ENCODE measurements around the gene SMAP1.

The SMAP1 gene

DNA sequence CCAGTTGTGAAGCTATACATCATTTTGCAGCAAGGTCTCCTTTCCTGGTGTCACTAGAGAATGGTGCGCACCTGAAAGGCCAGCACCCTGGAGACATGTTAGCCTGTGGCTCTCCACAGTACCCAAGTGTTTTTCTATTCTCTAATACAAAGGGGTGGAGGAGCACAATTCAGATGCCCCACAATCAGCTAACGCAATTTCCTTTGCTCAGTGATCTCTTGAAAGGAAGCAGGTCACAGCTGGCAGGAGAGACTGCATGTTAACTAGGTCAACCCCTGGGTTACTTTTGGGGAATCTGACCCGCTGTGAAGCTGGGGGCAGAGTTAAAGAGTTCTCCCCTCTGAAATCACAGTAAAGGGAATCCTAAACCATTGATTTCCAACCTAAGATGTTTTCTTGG, 196.7 kb downstream of the SMAP1 start:
- H3K27ac ChIP-seq (ENCODE audit: low read depth, low read length): peak overlapping the region; percentile 9; the same call in 1 of the 2 replicates
- H3K4me3 ChIP-seq (ENCODE audit: low read depth, low read length): no peak overlapping the region
- H3K9ac ChIP-seq (ENCODE audit: low read length): no peak overlapping the region
- H3K27me3 ChIP-seq (ENCODE audit: control insufficient read depth, insufficient read depth, low read length): no peaks in the 10 kb centered on the region
- H3K36me3 ChIP-seq (ENCODE audit: control insufficient read depth, insufficient read depth, low read length): peaks cover 12% of the 10 kb centered on the region; the same call in 1 of the 2 replicates
- H3K9me3 ChIP-seq (ENCODE audit: control insufficient read depth, insufficient read depth, low read depth, low read length): no peaks in the 10 kb centered on the region
- H3K4me1 ChIP-seq (ENCODE audit: control insufficient read depth, insufficient read depth, low read length): peaks cover 9% of the 10 kb centered on the region

DNA sequence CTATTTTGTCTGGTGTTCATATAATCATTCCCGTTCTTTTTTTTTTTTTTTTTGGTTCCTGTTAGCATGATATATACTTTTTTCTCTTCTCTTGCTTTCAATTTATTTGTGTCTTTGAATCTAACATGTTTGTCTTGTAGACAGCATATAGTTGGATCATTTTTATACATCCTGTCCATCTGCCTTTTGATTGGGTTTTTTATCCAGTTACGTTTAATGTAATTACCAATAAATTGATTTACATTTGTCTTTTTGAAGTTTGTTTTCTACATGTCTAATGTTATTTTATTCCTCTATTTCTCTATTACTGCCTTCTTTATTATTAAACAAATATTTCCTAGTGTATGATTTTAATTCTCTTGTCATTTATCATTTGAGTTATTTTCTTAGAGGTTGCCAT, 204.8 kb downstream of the SMAP1 start:
- H3K4me1 ChIP-seq (ENCODE audit: control insufficient read depth, insufficient read depth, low read length): peaks cover 6% of the 10 kb centered on the region; the same call in 1 of the 2 replicates
- H3K9ac ChIP-seq (ENCODE audit: low read length): no peak overlapping the region
- no peaks in the 10 kb centered on the region for H3K36me3 ChIP-seq (ENCODE audit: control insufficient read depth, insufficient read depth, low read length)
- H3K27ac ChIP-seq (ENCODE audit: low read depth, low read length): no peak overlapping the region
- H3K4me3 ChIP-seq (ENCODE audit: low read depth, low read length): no peak overlapping the region
- no peaks in the 10 kb centered on the region for H3K27me3 ChIP-seq (ENCODE audit: control insufficient read depth, insufficient read depth, low read length)
- peaks cover 21% of the 10 kb centered on the region for H3K9me3 ChIP-seq (ENCODE audit: control insufficient read depth, insufficient read depth, low read depth, low read length)

GRCh38 chr6:70874181-70874913, 206.7 kb downstream of the SMAP1 start:
- no peaks in the 10 kb centered on the region for H3K27me3 ChIP-seq (ENCODE audit: control insufficient read depth, insufficient read depth, low read length)
- no peak overlapping the region for H3K4me3 ChIP-seq (ENCODE audit: low read depth, low read length)
- H3K9me3 ChIP-seq (ENCODE audit: control insufficient read depth, insufficient read depth, low read depth, low read length): peaks cover 21% of the 10 kb centered on the region
- no peak overlapping the region for H3K27ac ChIP-seq (ENCODE audit: low read depth, low read length)
- H3K9ac ChIP-seq (ENCODE audit: low read length): no peak overlapping the region
- H3K4me1 ChIP-seq (ENCODE audit: control insufficient read depth, insufficient read depth, low read length): peaks cover 6% of the 10 kb centered on the region; the same call in 1 of the 2 replicates
- H3K36me3 ChIP-seq (ENCODE audit: control insufficient read depth, insufficient read depth, low read length): no peaks in the 10 kb centered on the region

DNA sequence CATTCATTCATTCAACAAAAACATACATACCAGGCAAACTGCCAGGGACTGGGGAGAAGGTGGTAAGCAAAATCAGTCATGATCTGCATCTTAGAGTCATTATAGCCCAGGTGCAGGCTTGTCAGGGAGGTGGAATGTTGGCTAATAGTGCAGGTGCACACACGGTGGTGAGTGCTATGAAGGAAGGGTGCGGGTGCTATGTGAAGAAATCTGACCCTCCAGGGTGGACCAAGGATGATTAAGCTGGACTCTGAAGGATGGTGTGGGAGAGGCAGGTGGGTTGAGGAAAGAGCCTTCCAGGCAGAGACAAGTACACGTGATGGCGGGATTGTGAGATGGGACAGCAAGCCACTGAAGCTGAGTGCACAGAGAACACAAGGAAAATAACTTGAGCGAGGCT, 211.8 kb downstream of the SMAP1 start:
- Histone ChIP-seq H3K9ac (ENCODE audit: low read length) (no peak overlapping the region), H3K27me3 (ENCODE audit: control insufficient read depth, insufficient read depth, low read length) (no peaks in the 10 kb centered on the region), H3K4me1 (ENCODE audit: control insufficient read depth, insufficient read depth, low read length) (peaks cover 4% of the 10 kb centered on the region), H3K9me3 (ENCODE audit: control insufficient read depth, insufficient read depth, low read depth, low read length) (no peaks in the 10 kb centered on the region; the same call in 1 of the 2 replicates), H3K27ac (ENCODE audit: low read depth, low read length) (no peak overlapping the region), H3K36me3 (ENCODE audit: control insufficient read depth, insufficient read depth, low read length) (no peaks in the 10 kb centered on the region), H3K4me3 (ENCODE audit: low read depth, low read length) (no peak overlapping the region)

DNA sequence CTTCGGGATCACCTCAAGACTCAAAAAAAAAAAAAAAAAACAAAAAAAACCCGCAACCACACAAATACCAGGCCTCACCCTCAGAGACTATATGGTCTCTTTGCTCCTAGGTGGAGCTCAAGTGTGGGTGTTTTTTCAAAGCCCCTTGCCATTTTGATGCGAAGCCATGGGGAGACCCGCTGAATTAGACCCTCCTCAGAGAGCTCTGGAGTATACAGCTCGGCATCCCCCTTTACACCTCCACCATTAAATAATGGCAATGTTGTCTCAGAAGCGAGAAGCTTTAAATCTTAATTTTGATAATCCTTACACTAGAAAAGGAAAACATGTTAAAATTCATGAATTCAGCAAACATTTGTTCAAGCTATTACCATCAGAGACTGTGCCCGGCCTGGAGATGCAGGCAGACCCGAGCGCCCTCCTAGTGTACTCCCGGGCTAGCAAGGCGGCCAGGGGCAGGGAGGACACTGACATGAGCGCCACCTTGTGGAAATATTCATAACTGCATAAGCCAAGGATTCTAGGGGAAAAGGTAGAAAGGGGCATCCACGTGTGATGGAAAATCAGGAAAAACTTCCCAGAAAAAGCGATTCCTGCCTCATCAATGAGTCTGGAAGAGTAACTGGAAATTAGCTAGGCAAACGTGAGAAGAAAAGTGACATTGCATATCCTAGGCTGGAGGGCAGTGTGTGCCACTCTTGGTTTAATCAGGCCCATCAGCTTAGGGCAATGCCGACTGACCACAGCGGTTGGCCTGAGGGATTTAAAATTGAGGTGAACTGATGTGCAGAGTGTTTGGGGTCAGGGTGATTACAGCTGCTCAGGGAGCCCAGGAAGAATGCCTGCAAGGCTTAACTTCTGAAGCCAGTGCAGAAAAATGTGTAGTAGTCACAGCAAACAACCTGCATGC, 216.6 kb downstream of the SMAP1 start:
- Histone ChIP-seq H3K27ac (ENCODE audit: low read depth, low read length) (no peak overlapping the region), H3K9ac (ENCODE audit: low read length) (no peak overlapping the region), H3K9me3 (ENCODE audit: control insufficient read depth, insufficient read depth, low read depth, low read length) (no peaks in the 10 kb centered on the region), H3K36me3 (ENCODE audit: control insufficient read depth, insufficient read depth, low read length) (no peaks in the 10 kb centered on the region), H3K4me3 (ENCODE audit: low read depth, low read length) (no peak overlapping the region), H3K27me3 (ENCODE audit: control insufficient read depth, insufficient read depth, low read length) (no peaks in the 10 kb centered on the region), H3K4me1 (ENCODE audit: control insufficient read depth, insufficient read depth, low read length) (peaks cover 17% of the 10 kb centered on the region)

GRCh38 chr6:70886071-70886470, 218.4 kb downstream of the SMAP1 start:
- Histone ChIP-seq H3K27ac (ENCODE audit: low read depth, low read length) (no peak overlapping the region), H3K36me3 (ENCODE audit: control insufficient read depth, insufficient read depth, low read length) (no peaks in the 10 kb centered on the region), H3K4me3 (ENCODE audit: low read depth, low read length) (no peak overlapping the region), H3K27me3 (ENCODE audit: control insufficient read depth, insufficient read depth, low read length) (no peaks in the 10 kb centered on the region), H3K9me3 (ENCODE audit: control insufficient read depth, insufficient read depth, low read depth, low read length) (no peaks in the 10 kb centered on the region), H3K9ac (ENCODE audit: low read length) (no peak overlapping the region), H3K4me1 (ENCODE audit: control insufficient read depth, insufficient read depth, low read length) (peaks cover 17% of the 10 kb centered on the region)

GRCh38 chr6:70886661-70887060, 219.0 kb downstream of the SMAP1 start:
- Histone ChIP-seq H3K9ac (ENCODE audit: low read length) (no peak overlapping the region), H3K4me3 (ENCODE audit: low read depth, low read length) (no peak overlapping the region), H3K4me1 (ENCODE audit: control insufficient read depth, insufficient read depth, low read length) (peaks cover 17% of the 10 kb centered on the region), H3K27ac (ENCODE audit: low read depth, low read length) (no peak overlapping the region), H3K27me3 (ENCODE audit: control insufficient read depth, insufficient read depth, low read length) (no peaks in the 10 kb centered on the region), H3K9me3 (ENCODE audit: control insufficient read depth, insufficient read depth, low read depth, low read length) (no peaks in the 10 kb centered on the region), H3K36me3 (ENCODE audit: control insufficient read depth, insufficient read depth, low read length) (no peaks in the 10 kb centered on the region)

DNA sequence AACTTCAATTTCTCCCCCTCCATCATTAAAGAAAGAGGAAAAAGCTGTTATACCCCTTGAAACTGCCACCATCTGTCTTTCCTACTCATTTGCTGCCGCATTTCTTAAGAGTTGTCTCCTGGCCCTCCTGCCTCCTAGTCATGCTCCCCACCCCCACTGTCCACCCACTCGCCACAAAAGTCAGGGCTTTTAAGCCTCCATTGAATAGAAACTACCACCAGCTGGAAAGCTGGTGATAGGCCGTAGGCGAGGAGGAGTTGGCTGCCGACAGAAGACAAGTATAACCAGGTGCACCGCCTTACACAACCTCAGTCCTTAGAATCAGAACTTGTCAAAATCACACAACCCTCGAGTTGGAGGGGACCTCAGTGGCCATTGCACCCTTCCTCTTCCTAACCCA, 221.6 kb downstream of the SMAP1 start:
- H3K27me3 ChIP-seq (ENCODE audit: control insufficient read depth, insufficient read depth, low read length): no peaks in the 10 kb centered on the region
- H3K36me3 ChIP-seq (ENCODE audit: control insufficient read depth, insufficient read depth, low read length): no peaks in the 10 kb centered on the region
- H3K27ac ChIP-seq (ENCODE audit: low read depth, low read length): no peak overlapping the region
- H3K4me3 ChIP-seq (ENCODE audit: low read depth, low read length): no peak overlapping the region
- H3K9me3 ChIP-seq (ENCODE audit: control insufficient read depth, insufficient read depth, low read depth, low read length): no peaks in the 10 kb centered on the region
- no peak overlapping the region for H3K9ac ChIP-seq (ENCODE audit: low read length)
- peaks cover 17% of the 10 kb centered on the region for H3K4me1 ChIP-seq (ENCODE audit: control insufficient read depth, insufficient read depth, low read length)

DNA sequence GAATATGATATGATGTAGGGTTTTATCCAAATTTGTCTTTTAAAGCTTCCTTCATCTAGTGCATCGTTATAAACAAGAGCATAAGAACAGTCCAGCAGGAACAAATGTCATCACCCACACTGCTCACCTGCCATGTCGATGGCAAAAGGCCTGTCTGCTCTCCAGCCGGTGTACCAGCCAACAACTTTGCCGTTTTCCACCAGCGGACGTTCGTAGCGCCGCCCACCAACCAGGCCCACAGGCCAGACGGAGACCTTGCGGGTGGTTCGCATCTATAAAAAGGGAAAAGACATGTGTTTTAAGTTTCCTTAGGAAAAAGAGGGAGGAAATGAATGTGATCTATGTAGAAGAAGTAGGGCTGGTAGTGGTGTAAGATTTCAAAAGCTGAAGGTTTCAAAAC, 226.3 kb downstream of the SMAP1 start:
- Histone ChIP-seq H3K9ac (ENCODE audit: low read length) (no peak overlapping the region), H3K9me3 (ENCODE audit: control insufficient read depth, insufficient read depth, low read depth, low read length) (no peaks in the 10 kb centered on the region), H3K4me3 (ENCODE audit: low read depth, low read length) (no peak overlapping the region), H3K27ac (ENCODE audit: low read depth, low read length) (no peak overlapping the region), H3K4me1 (ENCODE audit: control insufficient read depth, insufficient read depth, low read length) (no peaks in the 10 kb centered on the region), H3K36me3 (ENCODE audit: control insufficient read depth, insufficient read depth, low read length) (no peaks in the 10 kb centered on the region), H3K27me3 (ENCODE audit: control insufficient read depth, insufficient read depth, low read length) (no peaks in the 10 kb centered on the region)

DNA sequence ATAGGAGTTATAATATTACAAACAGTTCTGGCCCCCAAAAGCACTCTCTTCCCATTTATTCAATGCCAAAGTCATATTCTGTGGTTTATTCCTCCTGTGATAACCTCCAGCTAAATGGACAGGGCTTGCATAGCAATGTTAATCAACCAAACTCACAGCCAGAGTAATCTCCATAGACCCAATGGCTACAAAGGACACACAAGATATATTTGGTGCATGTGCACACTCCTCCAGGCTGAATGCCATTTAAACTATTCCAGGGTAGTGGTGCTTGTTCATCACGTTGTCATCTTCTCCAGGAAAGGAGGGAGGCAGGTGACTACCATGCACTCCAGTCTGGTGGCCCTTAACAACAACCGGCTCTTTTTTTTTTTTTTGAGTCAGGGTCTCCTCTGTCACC, 232.4 kb downstream of the SMAP1 start:
- Histone ChIP-seq H3K4me3 (ENCODE audit: low read depth, low read length) (no peak overlapping the region), H3K9me3 (ENCODE audit: control insufficient read depth, insufficient read depth, low read depth, low read length) (no peaks in the 10 kb centered on the region), H3K4me1 (ENCODE audit: control insufficient read depth, insufficient read depth, low read length) (no peaks in the 10 kb centered on the region), H3K27ac (ENCODE audit: low read depth, low read length) (no peak overlapping the region), H3K9ac (ENCODE audit: low read length) (no peak overlapping the region), H3K36me3 (ENCODE audit: control insufficient read depth, insufficient read depth, low read length) (no peaks in the 10 kb centered on the region), H3K27me3 (ENCODE audit: control insufficient read depth, insufficient read depth, low read length) (no peaks in the 10 kb centered on the region)

DNA sequence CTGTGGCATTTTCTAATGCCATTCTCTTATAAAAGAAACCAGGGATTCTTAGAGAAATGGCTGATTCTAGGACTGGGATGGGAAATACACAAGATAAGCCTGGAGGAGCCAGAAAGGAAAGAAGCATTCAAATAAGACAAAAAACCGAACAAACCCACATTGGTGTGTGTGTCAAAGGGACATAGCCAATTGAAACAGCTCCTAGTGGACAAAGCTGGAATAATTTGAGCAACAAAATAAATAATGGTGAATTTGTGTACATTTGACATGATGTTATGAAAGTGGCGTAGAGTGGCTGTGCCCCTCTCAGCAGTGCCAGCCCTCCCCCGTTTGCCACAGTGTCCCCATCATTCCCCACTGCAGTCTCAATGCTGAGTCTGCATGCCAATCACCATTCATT, 233.6 kb downstream of the SMAP1 start:
- H3K9me3 ChIP-seq (ENCODE audit: control insufficient read depth, insufficient read depth, low read depth, low read length): no peaks in the 10 kb centered on the region
- no peak overlapping the region for H3K27ac ChIP-seq (ENCODE audit: low read depth, low read length)
- H3K9ac ChIP-seq (ENCODE audit: low read length): no peak overlapping the region
- H3K27me3 ChIP-seq (ENCODE audit: control insufficient read depth, insufficient read depth, low read length): no peaks in the 10 kb centered on the region
- no peak overlapping the region for H3K4me3 ChIP-seq (ENCODE audit: low read depth, low read length)
- no peaks in the 10 kb centered on the region for H3K4me1 ChIP-seq (ENCODE audit: control insufficient read depth, insufficient read depth, low read length)
- H3K36me3 ChIP-seq (ENCODE audit: control insufficient read depth, insufficient read depth, low read length): no peaks in the 10 kb centered on the region

Measured in HUES6 (cell line).